Measurements from ENCODE around the gene GABRE. TPM values are rescaled to one million over a fixed set of nuclear protein-coding genes. Genes with fewer than 3 reads are reported as not detected.

Gene GABRE
- total and polyA plus RNA-seq, 10 of the 15 experiments (the other 5 are each of a cell fraction or from before 2014, with no cell fraction given) = 0.01 to 0.15 (median 0.10) TPM; not detected in 6

DNA sequence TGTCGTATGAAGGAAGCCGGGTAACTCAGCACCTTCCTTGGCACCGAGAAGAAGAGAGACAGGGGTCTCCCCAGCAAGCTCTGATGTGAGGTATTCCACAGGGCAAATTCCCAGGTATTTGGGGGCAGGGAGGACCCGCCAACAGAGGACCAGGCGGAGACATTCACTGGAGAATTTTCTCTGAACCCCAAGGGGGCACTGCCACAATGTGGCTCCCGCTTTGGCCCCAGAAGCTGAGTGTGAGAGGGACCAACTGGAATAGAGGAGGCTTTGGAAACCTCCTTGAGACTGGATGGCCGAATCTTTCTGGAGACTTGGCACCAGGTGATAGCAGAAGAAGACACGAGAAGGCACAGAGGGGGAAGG lies 735 bp upstream of the GABRE start:
- Histone ChIP-seq H3K9ac (ENCODE audit: control insufficient read depth, insufficient read depth, low read length) (no peak overlapping the region), H2AFZ (ENCODE audit: control insufficient read depth, low read depth, low read length) (no peak overlapping the region), H3K4me3 (no peak overlapping the region), H3K36me3 (ENCODE audit: control insufficient read depth in 2 of 2, insufficient read depth in 2 of 2, low read length in 1 of 2) (no peaks in the 10 kb centered on the region), H3K27me3 (replicated peaks in 1 of 2; ENCODE audit: control insufficient read depth in 2 of 2, insufficient read depth in 2 of 2, low read length in 1 of 2) (no peaks in the 10 kb centered on the region), H3K27ac (ENCODE audit: control insufficient read depth, insufficient read depth) (no peak overlapping the region), H3K9me3 (replicated peaks; ENCODE audit: control insufficient read depth, insufficient read depth, low read length) (no peaks in the 10 kb centered on the region), H3K4me2 (ENCODE audit: control insufficient read depth, insufficient read depth) (no peak overlapping the region), H3K4me1 (ENCODE audit: control insufficient read depth, insufficient read depth, low read length) (no peaks in the 10 kb centered on the region), H3K79me2 (ENCODE audit: control insufficient read depth, insufficient read depth, low read length) (no peaks in the 10 kb centered on the region), H4K20me1 (ENCODE audit: control insufficient read depth, insufficient read depth) (no peaks in the 10 kb centered on the region)
- ChIA-PET RAD21 (ENCODE audit: unreplicated experiment) (no interaction called here), POLR2A (no interaction called here), SMC1A (ENCODE audit: uncharacterized antibody, unreplicated experiment) (no interaction called here), CTCF (no interaction called here)
- ATAC-seq (no peak), DNase-seq (ENCODE audit: low read depth, low spot score) (no peak), FAIRE-seq (no peak)
- in situ Hi-C loops (cut with MboI) (no loop called here), intact Hi-C loops (cut with micrococcal nuclease; ENCODE audit: unreplicated experiment) (no loop called here)
- no TSS peak for BruUV-seq (replicated peaks)
- 50% methylated on average over 7 of the region's 8 CpGs for WGBS (ENCODE audit: insufficient coverage, insufficient replicate concordance, low lambda C conversion rate, missing lambda C conversion rate)
- no peak for TF ChIP-seq NR2F1 (conservative IDR thresholded peaks at IDR 0.05)
- TF ChIP-seq ZNF384 (IDR thresholded peaks at IDR 0.05; ENCODE audit: borderline replicate concordance, low read depth, low read length) = no peak
- TF ChIP-seq NFYA (IDR thresholded peaks at IDR 0.05; ENCODE audit: borderline replicate concordance, low read depth, low read length) = no peak
- TF ChIP-seq, protein P1, sequence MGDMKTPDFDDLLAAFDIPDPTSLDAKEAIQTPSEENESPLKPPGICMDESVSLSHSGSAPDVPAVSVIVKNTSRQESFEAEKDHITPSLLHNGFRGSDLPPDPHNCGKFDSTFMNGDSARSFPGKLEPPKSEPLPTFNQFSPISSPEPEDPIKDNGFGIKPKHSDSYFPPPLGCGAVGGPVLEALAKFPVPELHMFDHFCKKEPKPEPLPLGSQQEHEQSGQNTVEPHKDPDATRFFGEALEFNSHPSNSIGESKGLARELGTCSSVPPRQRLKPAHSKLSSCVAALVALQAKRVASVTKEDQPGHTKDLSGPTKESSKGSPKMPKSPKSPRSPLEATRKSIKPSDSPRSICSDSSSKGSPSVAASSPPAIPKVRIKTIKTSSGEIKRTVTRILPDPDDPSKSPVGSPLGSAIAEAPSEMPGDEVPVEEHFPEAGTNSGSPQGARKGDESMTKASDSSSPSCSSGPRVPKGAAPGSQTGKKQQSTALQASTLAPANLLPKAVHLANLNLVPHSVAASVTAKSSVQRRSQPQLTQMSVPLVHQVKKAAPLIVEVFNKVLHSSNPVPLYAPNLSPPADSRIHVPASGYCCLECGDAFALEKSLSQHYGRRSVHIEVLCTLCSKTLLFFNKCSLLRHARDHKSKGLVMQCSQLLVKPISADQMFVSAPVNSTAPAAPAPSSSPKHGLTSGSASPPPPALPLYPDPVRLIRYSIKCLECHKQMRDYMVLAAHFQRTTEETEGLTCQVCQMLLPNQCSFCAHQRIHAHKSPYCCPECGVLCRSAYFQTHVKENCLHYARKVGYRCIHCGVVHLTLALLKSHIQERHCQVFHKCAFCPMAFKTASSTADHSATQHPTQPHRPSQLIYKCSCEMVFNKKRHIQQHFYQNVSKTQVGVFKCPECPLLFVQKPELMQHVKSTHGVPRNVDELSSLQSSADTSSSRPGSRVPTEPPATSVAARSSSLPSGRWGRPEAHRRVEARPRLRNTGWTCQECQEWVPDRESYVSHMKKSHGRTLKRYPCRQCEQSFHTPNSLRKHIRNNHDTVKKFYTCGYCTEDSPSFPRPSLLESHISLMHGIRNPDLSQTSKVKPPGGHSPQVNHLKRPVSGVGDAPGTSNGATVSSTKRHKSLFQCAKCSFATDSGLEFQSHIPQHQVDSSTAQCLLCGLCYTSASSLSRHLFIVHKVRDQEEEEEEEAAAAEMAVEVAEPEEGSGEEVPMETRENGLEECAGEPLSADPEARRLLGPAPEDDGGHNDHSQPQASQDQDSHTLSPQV (IDR thresholded peaks at IDR 0.05) = no peak
- TF ChIP-seq RCOR1 (conservative IDR thresholded peaks at IDR 0.05; ENCODE audit: low read depth, low read length) = no peak
- TF ChIP-seq STAT1 (conservative IDR thresholded peaks at IDR 0.05) = no peak
- TF ChIP-seq SIN3A (IDR thresholded peaks at IDR 0.05; ENCODE audit: low read depth, low read length) = no peak
- TF ChIP-seq, protein P2, sequence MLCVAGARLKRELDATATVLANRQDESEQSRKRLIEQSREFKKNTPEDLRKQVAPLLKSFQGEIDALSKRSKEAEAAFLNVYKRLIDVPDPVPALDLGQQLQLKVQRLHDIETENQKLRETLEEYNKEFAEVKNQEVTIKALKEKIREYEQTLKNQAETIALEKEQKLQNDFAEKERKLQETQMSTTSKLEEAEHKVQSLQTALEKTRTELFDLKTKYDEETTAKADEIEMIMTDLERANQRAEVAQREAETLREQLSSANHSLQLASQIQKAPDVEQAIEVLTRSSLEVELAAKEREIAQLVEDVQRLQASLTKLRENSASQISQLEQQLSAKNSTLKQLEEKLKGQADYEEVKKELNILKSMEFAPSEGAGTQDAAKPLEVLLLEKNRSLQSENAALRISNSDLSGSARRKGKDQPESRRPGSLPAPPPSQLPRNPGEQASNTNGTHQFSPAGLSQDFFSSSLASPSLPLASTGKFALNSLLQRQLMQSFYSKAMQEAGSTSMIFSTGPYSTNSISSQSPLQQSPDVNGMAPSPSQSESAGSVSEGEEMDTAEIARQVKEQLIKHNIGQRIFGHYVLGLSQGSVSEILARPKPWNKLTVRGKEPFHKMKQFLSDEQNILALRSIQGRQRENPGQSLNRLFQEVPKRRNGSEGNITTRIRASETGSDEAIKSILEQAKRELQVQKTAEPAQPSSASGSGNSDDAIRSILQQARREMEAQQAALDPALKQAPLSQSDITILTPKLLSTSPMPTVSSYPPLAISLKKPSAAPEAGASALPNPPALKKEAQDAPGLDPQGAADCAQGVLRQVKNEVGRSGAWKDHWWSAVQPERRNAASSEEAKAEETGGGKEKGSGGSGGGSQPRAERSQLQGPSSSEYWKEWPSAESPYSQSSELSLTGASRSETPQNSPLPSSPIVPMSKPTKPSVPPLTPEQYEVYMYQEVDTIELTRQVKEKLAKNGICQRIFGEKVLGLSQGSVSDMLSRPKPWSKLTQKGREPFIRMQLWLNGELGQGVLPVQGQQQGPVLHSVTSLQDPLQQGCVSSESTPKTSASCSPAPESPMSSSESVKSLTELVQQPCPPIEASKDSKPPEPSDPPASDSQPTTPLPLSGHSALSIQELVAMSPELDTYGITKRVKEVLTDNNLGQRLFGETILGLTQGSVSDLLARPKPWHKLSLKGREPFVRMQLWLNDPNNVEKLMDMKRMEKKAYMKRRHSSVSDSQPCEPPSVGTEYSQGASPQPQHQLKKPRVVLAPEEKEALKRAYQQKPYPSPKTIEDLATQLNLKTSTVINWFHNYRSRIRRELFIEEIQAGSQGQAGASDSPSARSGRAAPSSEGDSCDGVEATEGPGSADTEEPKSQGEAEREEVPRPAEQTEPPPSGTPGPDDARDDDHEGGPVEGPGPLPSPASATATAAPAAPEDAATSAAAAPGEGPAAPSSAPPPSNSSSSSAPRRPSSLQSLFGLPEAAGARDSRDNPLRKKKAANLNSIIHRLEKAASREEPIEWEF (IDR thresholded peaks at IDR 0.05; ENCODE audit: insufficient replicate concordance, low read depth, low read length) = no peak
- TF ChIP-seq SREBF2 (IDR thresholded peaks at IDR 0.05; ENCODE audit: low read length) = no peak
- TF ChIP-seq, protein P3, sequence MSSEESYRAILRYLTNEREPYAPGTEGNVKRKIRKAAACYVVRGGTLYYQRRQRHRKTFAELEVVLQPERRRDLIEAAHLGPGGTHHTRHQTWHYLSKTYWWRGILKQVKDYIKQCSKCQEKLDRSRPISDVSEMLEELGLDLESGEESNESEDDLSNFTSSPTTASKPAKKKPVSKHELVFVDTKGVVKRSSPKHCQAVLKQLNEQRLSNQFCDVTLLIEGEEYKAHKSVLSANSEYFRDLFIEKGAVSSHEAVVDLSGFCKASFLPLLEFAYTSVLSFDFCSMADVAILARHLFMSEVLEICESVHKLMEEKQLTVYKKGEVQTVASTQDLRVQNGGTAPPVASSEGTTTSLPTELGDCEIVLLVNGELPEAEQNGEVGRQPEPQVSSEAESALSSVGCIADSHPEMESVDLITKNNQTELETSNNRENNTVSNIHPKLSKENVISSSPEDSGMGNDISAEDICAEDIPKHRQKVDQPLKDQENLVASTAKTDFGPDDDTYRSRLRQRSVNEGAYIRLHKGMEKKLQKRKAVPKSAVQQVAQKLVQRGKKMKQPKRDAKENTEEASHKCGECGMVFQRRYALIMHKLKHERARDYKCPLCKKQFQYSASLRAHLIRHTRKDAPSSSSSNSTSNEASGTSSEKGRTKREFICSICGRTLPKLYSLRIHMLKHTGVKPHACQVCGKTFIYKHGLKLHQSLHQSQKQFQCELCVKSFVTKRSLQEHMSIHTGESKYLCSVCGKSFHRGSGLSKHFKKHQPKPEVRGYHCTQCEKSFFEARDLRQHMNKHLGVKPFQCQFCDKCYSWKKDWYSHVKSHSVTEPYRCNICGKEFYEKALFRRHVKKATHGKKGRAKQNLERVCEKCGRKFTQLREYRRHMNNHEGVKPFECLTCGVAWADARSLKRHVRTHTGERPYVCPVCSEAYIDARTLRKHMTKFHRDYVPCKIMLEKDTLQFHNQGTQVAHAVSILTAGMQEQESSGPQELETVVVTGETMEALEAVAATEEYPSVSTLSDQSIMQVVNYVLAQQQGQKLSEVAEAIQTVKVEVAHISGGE (CRISPR knock-in tag; IDR thresholded peaks at IDR 0.05) = no peak
- no peak for TF ChIP-seq TCF12 (IDR thresholded peaks at IDR 0.05; ENCODE audit: low read depth, low read length)
- TF ChIP-seq EGR1 (IDR thresholded peaks at IDR 0.05; ENCODE audit: borderline replicate concordance in 1 of 2, low read depth in 2 of 2, low read length in 2 of 2) = no peak
- TF ChIP-seq TCF3 (IDR thresholded peaks at IDR 0.05; ENCODE audit: borderline replicate concordance, insufficient read depth, low read depth, low read length) = no peak
